NCI-H187 treated with DMSO at 0.1 percent for 48 hours (cell line): ENCODE results near the gene IFT172.

Experiments used
- DNase-seq: peaks from one replicate; lab custom pipeline; 2025; lab: John Stamatoyannopoulos, UW

The IFT172 gene

GRCh38 chr2:27422958-27423357 lies 66.6 kb downstream of the IFT172 start:
- no peak for DNase-seq

- DNase-seq = no peak
Observed at GRCh38 chr2:27421660-27422250, 67.8 kb downstream of the IFT172 start.

GRCh38 chr2:27420996-27421395 lies 68.5 kb downstream of the IFT172 start:
- DNase-seq = no peak

- no peak for DNase-seq
Observed at GRCh38 chr2:27416151-27416550, 73.4 kb downstream of the IFT172 start.

GRCh38 chr2:27412419-27413152 lies 77.0 kb downstream of the IFT172 start:
- DNase-seq = no peak

- peak; percentile 68 for DNase-seq
Observed at GRCh38 chr2:27409321-27410073, 80.0 kb downstream of the IFT172 start, which contains the start of gene PPM1G. Gene PPM1G, minus strand, starts transcription at chr2:27409591. Its CDS starts 169 bp downstream, at chr2:27409422.

- DNase-seq = no peak
Observed at GRCh38 chr2:27408601-27409320, 80.8 kb downstream of the IFT172 start.

- no peak for DNase-seq
Observed at GRCh38 chr2:27407798-27408491, 81.6 kb downstream of the IFT172 start.

- DNase-seq = no peak
Observed at GRCh38 chr2:27400348-27401135, 89.0 kb downstream of the IFT172 start.

- DNase-seq = no peak
Observed at GRCh38 chr2:27398962-27399361, 90.6 kb downstream of the IFT172 start.
